GM21515 (cell line): ENCODE data around the gene GAD1.

Source experiments
- ATAC-seq: cut with Tn5 transposase; IDR thresholded peaks from one replicate; pipeline ENCODE4 v1.9.1; 2021; ENCODE audit not compliant: unreplicated experiment

The GAD1 gene

DNA sequence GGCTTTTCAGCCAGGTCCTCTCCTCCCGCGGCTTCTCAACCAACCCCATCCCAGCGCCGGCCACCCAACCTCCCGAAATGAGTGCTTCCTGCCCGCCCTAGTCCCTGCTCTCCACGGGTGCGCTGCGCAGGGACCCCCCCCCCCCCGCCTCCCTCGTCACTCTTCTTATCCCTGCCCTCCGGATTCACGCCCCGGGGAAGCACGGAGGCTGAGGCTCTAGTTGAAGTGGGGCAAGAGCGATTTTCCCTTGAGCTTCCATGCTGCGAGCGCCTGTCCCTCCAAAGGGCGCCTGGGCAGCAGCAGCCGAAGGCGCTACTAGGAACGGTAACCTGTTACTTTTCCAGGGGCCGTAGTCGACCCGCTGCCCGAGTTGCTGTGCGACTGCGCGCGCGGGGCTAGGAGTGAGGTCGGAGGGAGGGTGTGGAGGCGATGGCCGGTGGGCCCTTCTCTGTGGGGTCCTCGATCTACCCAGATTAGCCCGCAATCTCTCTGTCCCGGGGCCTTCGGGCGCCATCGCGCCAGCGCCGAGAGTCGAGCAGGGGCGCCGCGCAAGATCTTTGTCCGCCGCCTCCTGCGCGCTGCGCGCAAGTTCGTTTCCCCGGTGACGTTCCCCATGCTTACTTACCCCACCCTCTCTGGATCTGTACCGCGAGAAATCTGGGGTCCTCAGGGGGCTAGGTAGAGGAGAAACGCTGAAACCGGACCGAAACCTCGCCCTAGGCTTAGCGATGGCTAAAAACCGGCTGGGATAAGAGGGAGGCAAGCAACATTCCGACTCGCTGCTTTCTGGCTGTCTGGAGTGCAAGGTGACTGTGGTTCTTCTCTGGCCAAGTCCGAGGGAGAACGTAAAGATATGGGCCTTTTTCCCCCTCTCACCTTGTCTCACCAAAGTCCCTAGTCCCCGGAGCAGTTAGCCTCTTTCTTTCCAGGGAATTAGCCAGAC, 677 bp downstream of the GAD1 start:
- no peak for ATAC-seq

- no peak for ATAC-seq
Measured at GRCh38 chr2:170818036-170818751, 1.5 kb downstream of the GAD1 start.

DNA sequence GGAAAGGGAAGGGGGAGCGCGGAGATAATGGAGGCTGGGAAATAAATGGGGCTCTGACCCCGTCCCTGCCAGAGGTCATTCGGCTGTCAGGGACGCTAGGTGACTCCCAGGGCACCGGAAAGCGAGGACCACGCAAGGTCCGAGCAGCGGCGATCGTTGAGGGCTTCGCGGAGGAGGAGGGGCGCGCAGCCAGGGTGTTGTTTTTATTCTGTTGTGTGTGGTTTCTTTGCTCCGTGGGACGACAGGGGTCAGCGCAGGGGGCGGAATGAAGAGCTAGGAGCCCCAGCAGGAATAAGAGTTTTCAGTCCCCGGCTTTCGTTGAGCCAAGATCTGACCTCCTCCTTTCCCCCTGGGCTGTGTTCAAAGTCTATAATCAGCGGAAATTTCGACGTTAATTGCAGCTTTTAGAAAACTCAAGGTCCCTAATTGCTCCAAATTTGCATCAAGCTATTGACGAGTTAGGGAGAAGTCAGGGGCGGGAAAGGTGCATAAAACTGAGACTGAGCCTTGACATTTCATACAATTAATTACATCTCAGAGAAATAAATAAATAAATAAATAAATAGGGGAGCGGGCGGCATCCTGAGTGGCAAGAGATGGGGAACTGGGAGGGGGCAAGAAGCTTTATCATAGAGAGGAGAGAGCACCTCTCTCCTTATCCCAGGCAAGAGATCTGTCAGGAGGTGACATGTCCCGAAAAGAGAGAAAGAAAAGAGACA, 2.2 kb downstream of the GAD1 start:
- ATAC-seq: no peak

- no peak for ATAC-seq
Measured at GRCh38 chr2:170819680-170820664, 3.3 kb downstream of the GAD1 start.

DNA sequence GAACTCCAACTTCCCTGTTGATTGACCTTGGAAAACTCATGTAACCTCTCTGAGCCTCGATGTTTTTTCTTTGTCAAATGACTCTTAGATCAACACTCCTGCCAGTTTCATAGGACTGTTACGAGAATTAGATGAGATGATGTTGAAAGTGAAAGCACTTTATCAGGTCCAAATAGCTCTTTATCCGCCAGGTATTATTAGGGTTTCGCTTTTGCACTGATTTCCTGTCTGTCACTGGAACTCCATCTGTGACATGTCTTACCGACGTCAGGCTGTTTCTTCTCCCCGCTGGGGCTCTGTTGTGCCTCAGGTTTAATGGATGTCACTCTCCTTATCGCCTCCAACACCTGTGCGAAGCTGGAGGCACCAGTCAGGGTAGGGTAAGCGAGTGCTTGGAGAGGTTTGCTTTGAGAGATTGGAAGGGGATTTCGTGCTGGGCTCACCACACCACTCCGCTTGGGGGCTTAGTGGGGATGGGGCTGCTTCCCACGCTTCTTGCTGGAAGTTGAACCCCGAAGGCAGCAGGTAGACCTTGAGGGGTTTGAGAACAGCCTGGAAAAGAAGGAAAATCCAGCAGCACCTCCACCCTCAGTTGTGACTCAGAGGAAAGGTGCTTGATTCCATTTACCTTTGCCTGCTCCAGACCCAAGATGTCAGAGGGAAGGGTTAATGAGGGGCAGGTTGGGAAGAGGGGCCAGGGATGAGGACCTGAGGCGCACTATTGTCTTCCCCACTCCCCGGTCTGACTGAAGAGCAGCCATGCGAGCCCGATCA, 4.3 kb downstream of the GAD1 start:
- ATAC-seq: no peak

- no peak for ATAC-seq
Measured at GRCh38 chr2:170821531-170822289, 5.0 kb downstream of the GAD1 start.

DNA sequence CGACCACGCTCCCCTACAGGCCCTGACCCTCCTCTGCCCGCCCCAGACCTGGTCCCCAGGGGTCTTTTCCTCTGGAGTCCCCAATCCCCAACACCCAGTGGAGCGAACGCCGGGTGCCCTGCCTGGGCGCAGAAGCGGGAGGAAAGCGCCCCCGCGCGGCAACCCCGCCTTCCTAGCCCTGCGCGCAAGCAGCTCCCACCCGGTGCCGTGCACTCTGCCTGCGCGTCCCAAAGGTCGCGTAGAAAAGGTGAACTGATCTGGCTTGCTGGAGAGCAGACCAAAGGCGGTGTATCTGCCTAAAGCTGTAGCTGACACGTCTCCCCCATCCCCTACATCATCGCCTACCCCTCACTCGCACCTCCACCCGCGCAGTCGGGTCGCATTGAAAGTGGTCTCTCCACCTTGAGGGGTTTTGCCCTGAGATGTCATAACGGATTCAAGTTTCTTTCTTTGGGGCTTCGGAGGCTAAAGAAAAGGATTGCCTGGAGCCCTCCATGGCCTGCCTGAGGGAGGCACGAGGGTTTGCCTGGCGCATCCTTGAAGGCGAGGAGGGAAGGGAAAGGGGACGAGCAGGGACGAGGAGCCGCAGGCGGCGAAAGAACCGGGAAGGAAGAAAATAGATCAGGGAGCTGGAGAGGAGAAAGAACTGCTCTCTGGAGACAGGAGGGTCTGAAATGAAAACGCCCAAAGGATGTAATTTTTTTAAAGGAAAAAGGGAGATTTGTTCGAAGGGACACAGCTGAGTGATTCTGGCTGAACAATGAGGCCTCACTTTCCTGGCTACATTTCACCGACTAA, 5.8 kb downstream of the GAD1 start:
- ATAC-seq: no peak

GRCh38 chr2:170823088-170823897, 6.6 kb downstream of the GAD1 start:
- no peak for ATAC-seq

- ATAC-seq: no peak
Measured at GRCh38 chr2:170823898-170824215, 7.2 kb downstream of the GAD1 start.

- ATAC-seq: no peak
Measured at GRCh38 chr2:170824526-170825015, 7.9 kb downstream of the GAD1 start.

- no peak for ATAC-seq
Measured at GRCh38 chr2:170827841-170828532, 11.3 kb downstream of the GAD1 start.

DNA sequence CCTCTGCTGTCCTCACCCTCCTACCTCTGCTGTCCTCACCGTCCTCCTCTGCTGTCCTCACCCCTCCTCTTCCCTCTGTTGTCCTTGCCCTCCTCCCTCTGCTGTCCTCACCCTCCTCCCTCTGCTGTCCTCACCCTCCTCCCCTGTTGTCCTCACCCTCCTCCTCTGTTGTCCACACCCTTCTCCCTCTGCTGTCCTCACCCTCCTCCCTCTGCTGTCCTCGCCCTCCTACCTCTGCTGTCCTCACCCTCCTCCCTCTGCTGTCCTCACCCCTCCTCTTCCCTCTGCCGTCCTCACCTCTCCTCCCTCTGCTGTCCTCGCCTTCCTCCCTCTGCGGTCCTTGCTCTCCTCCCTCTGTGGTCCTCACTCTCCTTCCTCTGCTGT, 11.8 kb downstream of the GAD1 start:
- ATAC-seq: no peak

- no peak for ATAC-seq
Measured at GRCh38 chr2:170829036-170829435, 12.3 kb downstream of the GAD1 start.

GRCh38 chr2:170830166-170830565, 13.5 kb downstream of the GAD1 start:
- ATAC-seq: no peak

GRCh38 chr2:170831115-170831514, 14.4 kb downstream of the GAD1 start:
- no peak for ATAC-seq

DNA sequence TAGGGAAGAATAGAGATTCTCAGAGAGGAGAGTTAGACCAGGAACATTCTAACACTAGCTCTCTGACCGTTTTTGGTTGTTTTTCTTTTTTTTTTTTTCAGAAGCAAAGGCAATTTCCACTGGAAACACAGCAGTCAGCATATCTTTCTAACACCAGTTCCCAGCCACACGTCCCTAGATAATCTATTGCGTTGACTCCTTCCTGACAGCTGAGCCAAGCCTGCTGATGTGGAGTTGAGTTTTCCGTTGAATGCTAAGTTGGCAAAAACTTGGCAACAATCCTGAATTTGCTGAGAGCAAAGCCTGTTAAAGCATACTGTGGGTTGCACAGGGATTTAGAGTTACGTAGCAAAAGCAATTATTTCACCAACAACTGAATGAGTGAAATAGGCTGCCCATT, 19.3 kb downstream of the GAD1 start:
- ATAC-seq: no peak
